Activated T-cell treated with anti-CD3 and anti-CD28 coated beads for 1 hour (primary cell): ENCODE data around the gene NDUFS5.
"Not testable (repeated sequence)": the region's sequence is repeated elsewhere in the genome, so short reads cannot be mapped to it uniquely, and the experiment has no call there.

Source experiments
- DNase-seq: peaks from one replicate; pipeline ENCODE4 v3.0.0-alpha.2; 2020; ENCODE audit warnings: low read depth

NDUFS5 gene

GRCh38 chr1:39026051-39026865 is at the start of gene NDUFS5:
Gene NDUFS5 (plus strand): TSS chr1:39026350. CDS start chr1:39028725, 2,375 bp downstream.
- peak; percentile 71 for DNase-seq

DNA sequence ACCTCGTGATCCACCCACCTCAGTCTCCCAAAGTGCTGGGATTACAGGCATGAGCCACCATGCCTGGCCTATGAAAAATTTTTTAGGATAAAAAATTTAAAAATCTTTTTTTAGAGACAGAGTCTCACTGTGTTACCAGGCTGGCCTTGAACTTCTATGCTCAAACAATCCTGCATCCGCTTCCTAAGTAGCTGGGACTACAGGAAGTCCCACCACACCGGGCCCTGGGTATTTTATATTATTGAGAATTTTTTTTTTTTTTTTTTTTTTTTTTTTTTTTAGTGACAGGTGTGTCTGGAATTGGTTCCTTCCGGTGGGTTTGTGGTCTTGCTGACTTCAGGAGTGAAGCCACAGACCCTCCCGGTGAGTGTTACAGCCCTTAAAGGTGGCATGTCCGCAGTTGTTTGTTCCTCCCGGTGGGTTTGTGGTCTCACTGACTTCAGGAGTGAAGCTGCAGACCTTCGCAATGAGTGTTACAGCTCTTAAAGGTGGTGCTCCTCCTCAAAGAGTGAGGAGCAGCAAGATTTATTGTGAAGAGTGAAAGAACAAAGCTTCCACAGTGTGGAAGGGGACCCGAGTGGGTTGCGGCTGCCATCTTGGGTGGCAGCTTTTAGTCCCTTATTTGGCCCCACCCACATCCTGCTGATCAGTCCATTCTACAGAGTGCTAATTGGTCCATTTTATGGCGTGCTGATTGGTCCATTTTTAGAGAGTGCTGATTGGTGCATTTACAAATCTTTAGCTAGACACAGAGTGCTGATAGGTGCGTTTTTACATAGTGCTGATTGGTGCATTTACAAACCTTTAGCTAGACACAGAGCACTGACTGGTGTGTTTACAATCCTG is 48.5 kb upstream of the NDUFS5 start:
- DNase-seq: peak; percentile 21

GRCh38 chr1:38978245-38978542 is 48.0 kb upstream of the NDUFS5 start:
- not testable (repeated sequence) for DNase-seq

DNA sequence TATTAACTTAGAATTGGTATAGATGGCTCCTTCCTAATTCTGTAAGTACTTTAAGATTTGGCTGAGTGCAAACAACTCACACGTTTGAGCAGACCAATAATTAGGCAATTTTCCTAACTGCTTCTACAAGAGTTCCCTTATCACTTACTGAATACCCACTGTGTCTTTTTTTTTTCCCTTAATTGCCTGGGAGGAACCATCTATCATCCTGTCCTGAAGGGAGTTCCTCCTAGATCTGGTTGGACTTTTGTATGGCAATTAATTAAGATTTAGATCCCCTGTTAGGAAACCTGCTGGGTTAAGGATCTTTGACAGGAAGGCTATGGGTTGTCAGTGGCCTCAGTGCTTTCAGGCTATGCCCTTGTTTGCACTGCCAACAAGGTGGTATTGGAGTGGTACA is 46.8 kb upstream of the NDUFS5 start:
- DNase-seq: not testable (repeated sequence)

- DNase-seq: no peak
Measured at GRCh38 chr1:38989979-38990378, 36.2 kb upstream of the NDUFS5 start.

DNA sequence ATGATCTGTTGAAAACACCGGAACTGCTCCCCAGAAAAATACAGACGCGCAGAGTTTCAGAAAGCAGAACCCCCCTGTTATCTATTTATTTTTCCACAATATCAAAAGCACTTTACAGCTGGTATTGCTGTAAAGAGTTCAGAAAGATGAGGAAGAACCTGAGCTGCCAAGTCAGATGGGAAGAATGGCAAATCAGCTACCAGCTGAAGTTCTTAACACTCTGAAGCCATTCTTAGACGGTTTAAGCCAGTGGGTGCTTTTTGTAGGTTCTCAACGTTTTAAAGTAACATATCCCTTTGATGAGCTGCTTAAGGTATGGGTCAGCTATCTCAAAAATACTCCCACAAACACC is 35.8 kb upstream of the NDUFS5 start:
- DNase-seq: no peak

DNA sequence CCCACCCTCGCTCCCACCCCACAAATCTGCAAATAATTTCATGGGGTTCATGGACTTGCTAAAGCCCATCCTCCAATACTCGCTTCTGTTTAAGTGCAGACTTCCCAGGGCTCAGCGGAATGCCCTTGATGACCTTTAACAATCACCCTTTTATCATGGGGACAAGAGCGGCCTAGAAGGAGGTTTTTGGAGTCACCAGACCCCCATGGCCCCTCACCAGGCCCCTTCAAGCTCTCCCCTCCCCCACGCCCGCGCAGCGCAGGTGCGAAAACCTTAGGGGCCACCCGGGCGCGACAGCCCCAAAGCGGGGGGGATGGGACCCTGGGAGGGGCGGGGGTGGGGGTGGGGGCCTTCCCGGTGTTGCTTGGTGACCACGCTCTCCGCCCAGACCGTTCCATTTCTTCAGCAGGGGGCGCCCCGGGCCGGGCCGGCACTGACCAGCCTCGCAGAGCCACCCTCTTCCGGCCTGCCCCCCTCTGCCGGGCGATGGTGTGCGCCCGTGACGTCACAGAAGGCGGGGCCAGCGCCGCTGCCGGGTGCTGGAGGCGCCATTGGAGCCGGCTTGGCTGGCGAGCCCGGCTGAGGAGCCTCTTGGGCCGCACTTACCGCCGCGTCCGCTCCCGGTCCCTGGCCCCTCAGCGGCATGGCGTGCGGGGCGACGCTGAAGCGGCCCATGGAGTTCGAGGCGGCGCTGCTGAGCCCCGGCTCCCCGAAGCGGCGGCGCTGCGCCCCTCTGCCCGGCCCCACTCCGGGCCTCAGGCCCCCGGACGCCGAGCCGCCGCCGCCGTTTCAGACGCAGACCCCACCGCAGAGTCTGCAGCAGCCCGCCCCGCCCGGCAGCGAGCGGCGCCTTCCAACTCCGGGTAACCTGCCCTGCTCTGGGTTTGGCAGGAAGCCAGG is 35.2 kb upstream of the NDUFS5 start, which contains the start of gene AKIRIN1:
Gene AKIRIN1, plus strand, starts transcription at position 539 of the 900 bp plus-strand sequence. Its CDS starts 105 bp downstream, at position 644.
- peak; percentile 89 for DNase-seq

DNA sequence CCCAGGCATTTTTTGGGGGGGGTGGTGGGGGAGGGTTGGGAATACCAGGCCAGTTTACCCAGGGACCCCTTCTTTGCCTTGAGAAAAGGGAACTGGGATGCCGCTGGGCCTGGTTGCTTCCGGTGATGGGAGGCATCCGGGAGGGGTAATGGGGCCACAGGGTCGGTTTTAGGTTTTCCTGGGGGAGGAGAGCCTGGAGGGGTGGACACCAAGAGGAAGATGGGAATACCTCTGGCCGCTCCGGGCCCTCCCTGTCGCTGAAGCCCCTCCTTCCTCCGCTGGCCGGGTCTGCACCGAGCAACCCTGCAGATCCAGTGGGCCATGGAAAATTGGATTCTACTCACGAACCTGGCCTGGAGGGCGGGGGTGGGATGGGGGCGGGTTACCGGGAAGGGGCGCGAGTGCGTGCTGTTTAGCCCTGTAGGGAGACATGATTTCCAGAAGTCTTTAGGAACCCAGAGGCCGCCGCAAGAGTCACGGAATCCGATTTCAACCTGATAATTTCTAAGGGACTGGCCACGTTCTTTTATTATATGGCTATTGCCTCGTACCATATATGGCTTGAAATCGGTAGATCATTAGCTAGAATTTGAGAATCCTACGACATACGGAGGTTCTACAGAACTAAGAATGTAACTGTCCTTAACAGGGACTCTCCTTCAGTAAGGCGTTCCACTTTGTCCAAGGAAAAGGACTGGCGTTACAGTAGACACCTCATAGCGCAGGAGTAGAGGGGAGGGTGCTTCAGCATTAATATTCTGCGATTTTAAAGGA is 34.3 kb upstream of the NDUFS5 start:
- DNase-seq: no peak

DNA sequence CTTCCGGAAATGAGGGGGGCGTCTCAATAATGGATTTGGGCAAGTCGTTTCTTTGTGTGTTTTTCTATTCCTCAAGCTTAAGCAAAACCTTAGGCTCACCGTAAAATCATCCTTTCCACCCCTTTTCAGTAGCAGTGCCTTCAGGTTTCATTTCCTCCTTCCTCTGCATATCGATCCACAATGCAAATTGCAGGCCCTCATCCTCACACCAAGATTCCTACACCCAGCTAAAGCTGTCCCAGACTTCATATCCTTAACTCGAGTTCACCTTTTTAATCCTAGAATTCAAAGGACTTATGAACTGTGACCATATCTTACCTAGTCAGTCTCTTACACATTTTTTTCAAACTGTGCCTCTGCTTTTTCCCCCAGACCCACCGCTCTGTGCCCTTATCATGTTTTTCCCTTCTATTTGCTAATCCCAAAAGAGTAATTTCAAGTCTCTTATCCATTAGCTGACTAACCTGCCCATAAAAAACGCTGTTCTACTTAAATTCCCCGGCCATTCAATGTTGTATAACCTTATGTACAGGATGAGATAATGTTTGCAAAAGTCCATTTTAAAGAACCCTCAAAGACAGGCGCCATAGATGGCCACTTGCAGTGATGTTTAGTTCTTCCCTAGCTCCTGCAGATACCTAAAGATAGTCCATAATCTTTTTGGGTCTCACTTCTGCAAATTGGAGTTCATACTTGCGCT is 33.6 kb upstream of the NDUFS5 start:
- no peak for DNase-seq

- DNase-seq: no peak
Measured at GRCh38 chr1:38994196-38994595, 32.0 kb upstream of the NDUFS5 start.

DNA sequence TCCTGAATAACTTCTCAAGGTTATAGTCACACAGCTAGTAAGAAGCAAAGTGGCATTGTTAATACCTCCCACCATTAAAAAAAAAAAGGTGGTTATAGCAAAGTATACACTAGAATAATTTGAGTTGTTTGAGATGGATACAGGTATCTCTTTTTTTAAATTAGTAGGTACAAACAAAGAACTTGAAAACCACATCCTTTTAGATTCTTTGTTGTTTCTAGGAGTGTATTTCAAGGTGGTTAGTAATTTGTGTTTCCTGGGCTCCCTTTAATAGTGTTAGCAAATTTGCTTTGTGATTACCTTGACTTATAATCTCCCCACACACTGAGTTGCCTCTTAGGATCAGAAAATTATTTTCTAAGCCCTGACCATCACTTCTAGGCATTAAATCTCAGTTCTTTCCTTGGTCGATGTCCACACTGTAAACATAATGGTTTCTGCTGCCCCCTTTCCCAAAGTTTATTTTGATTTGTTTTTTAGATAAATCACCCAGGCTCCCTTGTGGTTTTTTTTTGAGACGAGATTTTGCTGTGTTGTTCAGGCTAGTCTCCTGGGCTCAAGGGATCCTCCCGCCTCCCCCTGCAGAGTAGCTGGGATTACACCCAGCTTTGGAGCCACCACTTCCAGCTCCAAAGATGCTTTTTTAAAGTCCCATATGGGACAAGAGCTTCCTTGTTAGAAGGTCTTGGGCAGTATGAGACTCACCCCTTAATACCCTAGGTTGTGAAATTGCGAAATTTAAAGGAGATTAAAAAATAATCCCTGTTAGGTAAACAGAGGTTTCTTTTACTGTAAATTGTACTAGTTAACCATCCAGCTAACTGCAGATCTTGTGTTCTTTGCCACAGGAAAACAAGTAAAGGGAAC is 28.9 kb upstream of the NDUFS5 start:
- no peak for DNase-seq

- no peak for DNase-seq
Measured at GRCh38 chr1:38997901-38998190, 28.3 kb upstream of the NDUFS5 start.

GRCh38 chr1:39001516-39002421 is 24.4 kb upstream of the NDUFS5 start:
- DNase-seq: no peak

DNA sequence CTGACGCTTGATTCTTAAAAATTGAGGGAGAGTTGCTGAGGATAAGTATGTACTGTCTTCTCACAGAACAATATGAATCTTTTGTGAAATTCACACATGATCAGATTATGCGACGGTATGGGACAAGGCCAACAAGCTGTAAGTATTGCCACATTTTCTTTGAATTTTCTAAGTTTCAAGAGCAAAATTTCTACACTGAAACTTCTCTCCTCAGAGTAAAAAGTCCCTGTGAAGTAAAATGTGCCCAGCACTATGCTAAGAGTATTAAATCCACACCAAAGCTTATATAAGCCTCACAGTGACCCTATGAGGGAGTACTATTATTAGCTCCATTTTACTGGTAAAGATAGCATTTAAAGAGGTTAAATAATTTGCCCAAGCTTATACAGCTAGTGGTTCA is 22.9 kb upstream of the NDUFS5 start:
- no peak for DNase-seq

DNA sequence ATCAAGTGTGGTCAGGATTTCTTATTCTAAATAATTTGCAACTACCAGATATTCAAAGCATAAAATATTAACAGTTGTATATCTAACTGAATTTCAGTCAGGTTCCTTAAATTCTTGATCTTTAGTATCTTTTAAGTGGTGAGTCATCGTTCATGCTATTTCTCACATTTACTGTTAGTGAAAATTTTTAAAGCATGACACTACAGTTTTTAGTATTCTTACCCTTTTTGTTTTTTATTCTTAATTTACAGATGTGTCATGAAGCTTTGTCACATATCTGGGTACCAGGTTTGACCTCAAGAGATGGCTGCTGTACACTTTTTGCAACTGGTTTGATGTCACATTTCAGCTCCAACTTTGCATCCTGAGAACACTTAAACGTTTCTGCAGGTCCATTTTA is 22.4 kb upstream of the NDUFS5 start:
- no peak for DNase-seq

DNA sequence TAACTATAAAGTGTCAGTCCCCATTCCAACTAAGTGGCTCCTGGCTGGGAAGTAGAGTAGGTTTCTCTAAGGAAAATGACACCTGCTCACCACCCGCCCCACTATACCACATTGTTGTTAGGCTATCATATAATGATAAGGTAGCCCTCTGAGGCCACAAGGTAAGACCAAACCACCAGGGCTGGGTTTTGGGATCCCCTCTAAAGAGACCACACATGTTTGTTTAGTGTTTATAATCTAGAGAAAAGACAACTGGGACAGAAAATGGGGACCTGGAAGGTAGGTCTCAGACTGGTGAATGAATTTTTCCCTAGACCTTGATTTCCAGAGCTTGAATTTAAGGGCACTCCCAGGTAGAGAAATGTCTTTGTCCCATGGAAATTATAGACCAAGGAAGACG is 19.9 kb upstream of the NDUFS5 start:
- DNase-seq: no peak

- DNase-seq: no peak
Measured at GRCh38 chr1:39006726-39007645, 19.2 kb upstream of the NDUFS5 start.

DNA sequence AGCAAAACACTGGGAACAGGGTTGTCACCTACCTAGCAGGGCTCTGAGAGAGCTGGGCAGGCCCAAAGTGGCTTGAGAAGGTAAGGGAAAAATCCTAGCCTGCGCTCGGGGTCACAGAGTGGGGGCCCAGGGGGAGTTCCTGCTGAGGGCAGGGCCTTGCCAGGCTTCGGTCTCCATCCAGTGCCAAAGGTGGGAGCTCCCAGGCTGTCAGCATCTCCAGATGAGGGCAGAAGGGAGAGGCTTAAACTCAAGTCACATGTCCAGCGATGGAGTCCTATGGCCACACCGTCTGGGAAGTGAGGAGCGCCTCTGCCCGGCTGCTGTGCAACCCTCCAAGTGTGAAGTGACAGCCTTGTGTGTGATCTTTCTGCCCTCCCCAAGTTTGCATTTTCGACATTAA is 11.2 kb upstream of the NDUFS5 start:
- DNase-seq: not testable (repeated sequence)
